Ishikawa (cell line): ENCODE measurements around the gene ANKRD34A.

Experiments
- CEBPB ChIP-seq: IDR thresholded peaks from 2 replicates; pipeline ENCODE4 v1.6.1; 2012
- CREB1 ChIP-seq: IDR thresholded peaks from 2 replicates; pipeline ENCODE4 v1.6.1; 2012; ENCODE audit warnings: low read depth
- EGR1 ChIP-seq: IDR thresholded peaks from 2 replicates; pipeline ENCODE4 v1.6.1; 2012
- EP300 ChIP-seq: IDR thresholded peaks from 2 replicates; pipeline ENCODE4 v1.6.1; 2012; ENCODE audit warnings: borderline replicate concordance
- FOXM1 ChIP-seq: IDR thresholded peaks from 2 replicates; pipeline ENCODE4 v1.6.1; 2012; ENCODE audit warnings: low read depth, borderline replicate concordance
- MAX ChIP-seq: IDR thresholded peaks from 2 replicates; pipeline ENCODE4 v1.6.1; 2012
- NFIC ChIP-seq: IDR thresholded peaks from 2 replicates; pipeline ENCODE4 v1.6.1; 2012
- RAD21 ChIP-seq: IDR thresholded peaks from 2 replicates; pipeline ENCODE4 v1.6.1; 2012; ENCODE audit warnings: low read depth
- REST ChIP-seq: IDR thresholded peaks from 2 replicates; pipeline ENCODE4 v1.6.1; 2012; ENCODE audit warnings: low read depth, mild to moderate bottlenecking
- TAF1 ChIP-seq: IDR thresholded peaks from 2 replicates; pipeline ENCODE4 v1.6.1; 2012; ENCODE audit warnings: low read depth, mild to moderate bottlenecking
- TCF12 ChIP-seq: IDR thresholded peaks from 2 replicates; pipeline ENCODE4 v1.6.1; 2012; ENCODE audit warnings: low read depth
- TEAD4 ChIP-seq: IDR thresholded peaks from 2 replicates; pipeline ENCODE4 v1.6.1; 2012
- USF1 ChIP-seq: IDR thresholded peaks from 2 replicates; pipeline ENCODE4 v1.6.1; 2012
- YY1 ChIP-seq: IDR thresholded peaks from 2 replicates; pipeline ENCODE4 v1.6.1; 2012; ENCODE audit warnings: low read depth
- ZBTB7A ChIP-seq: IDR thresholded peaks from 2 replicates; pipeline ENCODE4 v1.6.1; 2012; ENCODE audit warnings: low read depth

The ANKRD34A gene

GRCh38 chr1:145947551-145947950, 16.8 kb downstream of the ANKRD34A start:
- TF ChIP-seq CREB1 (no peak), MAX (no peak), ZBTB7A (no peak), REST (no peak), NFIC (no peak), RAD21 (no peak), CEBPB (no peak), TCF12 (no peak), FOXM1 (no peak), TAF1 (no peak), EGR1 (no peak), USF1 (no peak), YY1 (no peak), EP300 (no peak), TEAD4 (no peak)

- TF ChIP-seq NFIC (no peak), USF1 (no peak), ZBTB7A (no peak), TEAD4 (no peak), TAF1 (no peak), EP300 (no peak), CREB1 (no peak), REST (no peak), TCF12 (no peak), YY1 (no peak), FOXM1 (no peak), MAX (no peak), CEBPB (no peak), RAD21 (no peak), EGR1 (no peak)
Measured at GRCh38 chr1:145946477-145946986, 17.8 kb downstream of the ANKRD34A start.

GRCh38 chr1:145944532-145944931, 19.8 kb downstream of the ANKRD34A start:
- TF ChIP-seq TAF1 (no peak), MAX (no peak), CREB1 (no peak), ZBTB7A (no peak), NFIC (no peak), TCF12 (no peak), EGR1 (no peak), USF1 (no peak), REST (no peak), YY1 (no peak), EP300 (no peak), RAD21 (no peak), CEBPB (no peak), TEAD4 (no peak), FOXM1 (no peak)

- TF ChIP-seq NFIC: no peak
- no peak for TF ChIP-seq FOXM1
- TF ChIP-seq RAD21: no peak
- no peak for TF ChIP-seq CEBPB
Measured at GRCh38 chr1:145942871-145943270, 21.5 kb downstream of the ANKRD34A start.
